ENCODE measurements around the gene SH3GLB2. TPM values are rescaled to one million over a fixed set of nuclear protein-coding genes. Genes with fewer than 3 reads are reported as not detected.
A peak's percentile ranks its signal among the peaks of the same experiment; 100 is the strongest.

Gene SH3GLB2
- total and polyA plus RNA-seq, 9 donors: 45.4 to 80.6 (median 60.0) TPM

- no peaks in the 10 kb centered on the region for H3K9me3 ChIP-seq (replicated peaks; ENCODE audit: control insufficient read depth, low read depth, low read length)
- no peak for DNase-seq
- H3K27ac ChIP-seq (ENCODE audit: low read length): no peak overlapping the region
- 50% methylated on average over 16 of the region's 21 CpGs for WGBS (ENCODE audit: insufficient coverage)
- peaks cover 53% of the 10 kb centered on the region for H3K36me3 ChIP-seq (ENCODE audit: control insufficient read depth, insufficient read depth, low read length)
- H3K4me3 ChIP-seq (ENCODE audit: low read length): no peak overlapping the region
- H3K27me3 ChIP-seq (ENCODE audit: control insufficient read depth, insufficient read depth, low read length): no peaks in the 10 kb centered on the region
- peaks cover 18% of the 10 kb centered on the region for H3K4me1 ChIP-seq (ENCODE audit: control insufficient read depth, insufficient read depth, low read length)
These were observed 42.8 kb upstream of the SH3GLB2 start for GRCh38 chr9:129070696-129071525.

GRCh38 chr9:129069862-129070641 is 41.9 kb upstream of the SH3GLB2 start:
- 88% methylated on average over 19 of the region's 26 CpGs for WGBS (ENCODE audit: insufficient coverage)
- Histone ChIP-seq H3K36me3 (ENCODE audit: control insufficient read depth, insufficient read depth, low read length) (peaks cover 61% of the 10 kb centered on the region), H3K27me3 (ENCODE audit: control insufficient read depth, insufficient read depth, low read length) (no peaks in the 10 kb centered on the region), H3K4me3 (ENCODE audit: low read length) (no peak overlapping the region), H3K9me3 (replicated peaks; ENCODE audit: control insufficient read depth, low read depth, low read length) (no peaks in the 10 kb centered on the region), H3K27ac (ENCODE audit: low read length) (peak overlapping the region; percentile 55), H3K4me1 (ENCODE audit: control insufficient read depth, insufficient read depth, low read length) (peaks cover 18% of the 10 kb centered on the region)
- DNase-seq: no peak

- WGBS (ENCODE audit: insufficient coverage): 80% methylated on average over 29 of the region's 31 CpGs
- no peaks in the 10 kb centered on the region for H3K27me3 ChIP-seq (ENCODE audit: control insufficient read depth, insufficient read depth, low read length)
These were observed 41.1 kb upstream of the SH3GLB2 start for GRCh38 chr9:129068990-129069861.

GRCh38 chr9:129068110-129068509 is 40.0 kb upstream of the SH3GLB2 start:
- peaks cover 18% of the 10 kb centered on the region for H3K4me1 ChIP-seq (ENCODE audit: control insufficient read depth, insufficient read depth, low read length)
- no peak overlapping the region for H3K4me3 ChIP-seq (ENCODE audit: low read length)
- H3K9me3 ChIP-seq (replicated peaks; ENCODE audit: control insufficient read depth, low read depth, low read length): no peaks in the 10 kb centered on the region
- H3K27me3 ChIP-seq (ENCODE audit: control insufficient read depth, insufficient read depth, low read length): no peaks in the 10 kb centered on the region
- 92% methylated on average over 14 of the region's 19 CpGs for WGBS (ENCODE audit: insufficient coverage)
- no peak overlapping the region for H3K27ac ChIP-seq (ENCODE audit: low read length)
- DNase-seq: no peak
- peaks cover 75% of the 10 kb centered on the region for H3K36me3 ChIP-seq (ENCODE audit: control insufficient read depth, insufficient read depth, low read length)

More at GRCh38 chr9:129068990-129069861, 41.1 kb upstream of the SH3GLB2 start:
- Histone ChIP-seq H3K9me3 (replicated peaks; ENCODE audit: control insufficient read depth, low read depth, low read length) (no peaks in the 10 kb centered on the region), H3K27ac (ENCODE audit: low read length) (peak overlapping the region; percentile 55), H3K4me3 (ENCODE audit: low read length) (no peak overlapping the region), H3K4me1 (ENCODE audit: control insufficient read depth, insufficient read depth, low read length) (peaks cover 18% of the 10 kb centered on the region), H3K36me3 (ENCODE audit: control insufficient read depth, insufficient read depth, low read length) (peaks cover 66% of the 10 kb centered on the region)
- peak; percentile 65 for DNase-seq

- WGBS (ENCODE audit: insufficient coverage): 88% methylated on average over 2 of the region's 8 CpGs
- H3K27me3 ChIP-seq (ENCODE audit: control insufficient read depth, insufficient read depth, low read length): no peaks in the 10 kb centered on the region
- H3K36me3 ChIP-seq (ENCODE audit: control insufficient read depth, insufficient read depth, low read length): peaks cover 72% of the 10 kb centered on the region
- H3K4me3 ChIP-seq (ENCODE audit: low read length): no peak overlapping the region
- no peak for DNase-seq
- H3K4me1 ChIP-seq (ENCODE audit: control insufficient read depth, insufficient read depth, low read length): peaks cover 10% of the 10 kb centered on the region
- no peak overlapping the region for H3K27ac ChIP-seq (ENCODE audit: low read length)
- no peaks in the 10 kb centered on the region for H3K9me3 ChIP-seq (replicated peaks; ENCODE audit: control insufficient read depth, low read depth, low read length)
These were observed 36.4 kb upstream of the SH3GLB2 start for GRCh38 chr9:129064499-129064908.

- Histone ChIP-seq H3K4me3 (ENCODE audit: low read length) (no peak overlapping the region), H3K36me3 (ENCODE audit: control insufficient read depth, insufficient read depth, low read length) (peaks cover 68% of the 10 kb centered on the region), H3K4me1 (ENCODE audit: control insufficient read depth, insufficient read depth, low read length) (no peaks in the 10 kb centered on the region), H3K27ac (ENCODE audit: low read length) (no peak overlapping the region), H3K9me3 (replicated peaks; ENCODE audit: control insufficient read depth, low read depth, low read length) (no peaks in the 10 kb centered on the region), H3K27me3 (ENCODE audit: control insufficient read depth, insufficient read depth, low read length) (no peaks in the 10 kb centered on the region)
- no peak for DNase-seq
- 76% methylated on average over 7 of the region's 9 CpGs for WGBS (ENCODE audit: insufficient coverage)
These were observed 34.9 kb upstream of the SH3GLB2 start for GRCh38 chr9:129063061-129063460.

- Histone ChIP-seq H3K36me3 (ENCODE audit: control insufficient read depth, insufficient read depth, low read length) (peaks cover 62% of the 10 kb centered on the region), H3K4me3 (ENCODE audit: low read length) (no peak overlapping the region), H3K27me3 (ENCODE audit: control insufficient read depth, insufficient read depth, low read length) (no peaks in the 10 kb centered on the region), H3K4me1 (ENCODE audit: control insufficient read depth, insufficient read depth, low read length) (no peaks in the 10 kb centered on the region), H3K9me3 (replicated peaks; ENCODE audit: control insufficient read depth, low read depth, low read length) (no peaks in the 10 kb centered on the region), H3K27ac (ENCODE audit: low read length) (no peak overlapping the region)
- 88% methylated on average over 7 of the region's 12 CpGs for WGBS (ENCODE audit: insufficient coverage)
- no peak for DNase-seq
These were observed 32.9 kb upstream of the SH3GLB2 start for GRCh38 chr9:129060991-129061390.

- Histone ChIP-seq H3K27ac (ENCODE audit: low read length) (no peak overlapping the region), H3K4me1 (ENCODE audit: control insufficient read depth, insufficient read depth, low read length) (no peaks in the 10 kb centered on the region), H3K27me3 (ENCODE audit: control insufficient read depth, insufficient read depth, low read length) (no peaks in the 10 kb centered on the region), H3K36me3 (ENCODE audit: control insufficient read depth, insufficient read depth, low read length) (peaks cover 56% of the 10 kb centered on the region), H3K4me3 (ENCODE audit: low read length) (no peak overlapping the region), H3K9me3 (replicated peaks; ENCODE audit: control insufficient read depth, low read depth, low read length) (no peaks in the 10 kb centered on the region)
- WGBS (ENCODE audit: insufficient coverage): 95% methylated on average over 20 of the region's 37 CpGs
- no peak for DNase-seq
These were observed 32.0 kb upstream of the SH3GLB2 start for GRCh38 chr9:129059796-129060785.
